NCI-H748 (cell line): ENCODE results near the gene AGAP3.

Experiments
- DNase-seq: peaks from one replicate; lab custom pipeline; 2025; ENCODE audit not compliant: unreplicated experiment; lab: John Stamatoyannopoulos, UW

The AGAP3 gene

GRCh38 chr7:151134743-151135524 is 48.7 kb downstream of the AGAP3 start:
- no peak for DNase-seq

GRCh38 chr7:151135525-151135845 is 49.2 kb downstream of the AGAP3 start:
- no peak for DNase-seq

- DNase-seq, result no peak
Measured at GRCh38 chr7:151135866-151136843, 49.9 kb downstream of the AGAP3 start.

GRCh38 chr7:151137076-151137675 is 50.9 kb downstream of the AGAP3 start:
- DNase-seq, result no peak

GRCh38 chr7:151137791-151138152 is 51.5 kb downstream of the AGAP3 start:
- DNase-seq, result no peak

- DNase-seq, result no peak
Measured at GRCh38 chr7:151138153-151138851, 52.0 kb downstream of the AGAP3 start.

GRCh38 chr7:151139071-151139790 is 53.0 kb downstream of the AGAP3 start:
- no peak for DNase-seq

GRCh38 chr7:151139791-151140190 is 53.5 kb downstream of the AGAP3 start:
- no peak for DNase-seq

GRCh38 chr7:151140826-151141225 is 54.6 kb downstream of the AGAP3 start:
- DNase-seq, result no peak

GRCh38 chr7:151141311-151141854 is 55.1 kb downstream of the AGAP3 start:
- DNase-seq, result no peak

GRCh38 chr7:151141855-151142685 is 55.8 kb downstream of the AGAP3 start:
- DNase-seq, result no peak

GRCh38 chr7:151142686-151143040 is 56.4 kb downstream of the AGAP3 start:
- DNase-seq, result no peak

- DNase-seq, result no peak
Measured at GRCh38 chr7:151143261-151144015, 57.2 kb downstream of the AGAP3 start.

GRCh38 chr7:151144387-151144786 is 58.1 kb downstream of the AGAP3 start:
- no peak for DNase-seq

- no peak for DNase-seq
Measured at GRCh38 chr7:151146761-151147160, 60.5 kb downstream of the AGAP3 start.

GRCh38 chr7:151148319-151149259 is 62.3 kb downstream of the AGAP3 start:
- no peak for DNase-seq

- DNase-seq, result no peak
Measured at GRCh38 chr7:151150388-151150787, 64.1 kb downstream of the AGAP3 start.
